Jurkat, Clone E6-1 (cell line): ENCODE data around the gene LYRM9.
"Not testable (repeated sequence)": the region's sequence is repeated elsewhere in the genome, so short reads cannot be mapped to it uniquely, and the experiment has no call there.

Experiments used
- DNase-seq: peaks from one replicate; pipeline ENCODE4 v3.0.0-alpha.2; 2011; ENCODE audit warnings: low read depth, low spot score
- H3K4me3 ChIP-seq: 2 replicates; pipeline ENCODE4 v1.5.1; 2011; ENCODE audit warnings: mild to moderate bottlenecking, low read length, control low read depth, moderate library complexity

LYRM9 gene

DNA sequence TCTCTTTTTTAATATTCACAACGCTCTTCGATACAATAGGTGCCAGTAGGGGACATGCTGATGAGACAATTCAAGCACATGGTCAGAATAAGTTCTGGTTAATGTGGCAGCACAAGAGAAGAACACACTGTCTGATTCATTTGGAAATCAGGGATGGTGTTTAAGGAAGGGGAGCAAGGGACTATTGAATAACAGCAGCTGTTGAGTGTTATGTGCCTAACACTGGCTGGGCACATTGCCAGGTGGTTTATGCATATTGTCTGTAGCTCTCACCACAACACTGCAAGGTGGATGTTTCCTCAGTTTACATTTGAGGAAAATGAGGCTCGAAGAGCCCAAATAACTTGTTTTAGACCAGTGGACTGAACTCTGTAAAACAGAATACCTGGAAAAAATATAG is 44.2 kb downstream of the LYRM9 start:
- no peak overlapping the region for H3K4me3 ChIP-seq
- peak; percentile 45 for DNase-seq

DNA sequence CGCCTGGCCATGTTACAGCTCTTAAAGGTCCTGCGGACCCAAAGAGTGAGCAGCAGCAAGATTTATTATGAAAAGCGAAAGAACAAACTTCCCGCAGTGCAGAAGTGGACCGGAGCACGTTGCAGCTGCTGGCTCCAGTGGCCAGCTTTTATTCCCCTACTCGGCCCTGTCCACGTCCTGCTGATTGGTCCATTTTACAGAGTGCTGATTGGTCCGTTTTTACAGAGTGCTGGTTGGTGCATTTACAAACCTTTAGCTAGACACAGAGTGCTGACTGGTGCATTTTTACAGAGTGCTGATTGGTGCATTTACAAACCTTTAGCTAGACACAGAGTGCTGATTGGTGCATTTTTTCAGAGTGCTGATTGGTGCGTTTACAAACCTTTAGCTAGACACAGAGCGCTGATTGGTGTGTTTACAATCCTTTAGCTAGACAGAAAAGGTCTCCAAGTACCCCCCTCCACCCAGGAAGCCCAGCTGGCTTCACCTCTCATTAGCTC is 46.3 kb downstream of the LYRM9 start:
- DNase-seq, result not testable (repeated sequence)
- peak overlapping the region; percentile 1; the same call in 1 of the 2 replicates for H3K4me3 ChIP-seq

DNA sequence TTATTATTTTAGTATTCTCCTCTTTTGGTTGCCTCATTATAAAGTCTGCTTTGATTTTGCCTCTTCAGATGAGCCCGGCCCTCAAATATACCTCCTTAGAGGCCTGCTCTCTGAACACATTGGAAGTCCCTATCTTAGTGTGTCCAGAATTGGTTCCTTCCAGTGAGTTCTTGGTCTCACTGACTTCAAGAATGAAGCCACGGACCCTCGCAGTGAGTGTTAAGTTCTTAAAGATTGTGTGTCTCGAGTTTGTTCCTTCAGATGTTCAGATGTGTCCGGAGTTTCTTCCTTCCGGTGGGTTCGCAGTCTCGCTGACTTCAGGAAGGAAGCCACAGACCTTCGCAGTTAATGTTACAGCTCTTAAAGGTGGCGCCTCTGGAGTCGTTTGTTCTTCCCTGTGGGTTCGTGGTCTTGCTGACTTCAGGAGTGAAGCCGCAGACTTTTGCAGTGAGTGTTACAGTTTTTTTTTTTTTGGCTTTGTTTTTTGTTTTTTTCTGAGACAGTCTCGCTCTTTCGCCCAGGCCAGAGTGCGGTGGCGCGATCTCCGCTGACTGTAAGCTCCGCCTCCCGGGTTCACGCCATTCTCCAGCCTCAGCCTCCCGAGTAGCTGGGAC is 47.0 kb downstream of the LYRM9 start:
- H3K4me3 ChIP-seq, result peak overlapping the region; percentile 1
- peak; percentile 94 for DNase-seq

DNA sequence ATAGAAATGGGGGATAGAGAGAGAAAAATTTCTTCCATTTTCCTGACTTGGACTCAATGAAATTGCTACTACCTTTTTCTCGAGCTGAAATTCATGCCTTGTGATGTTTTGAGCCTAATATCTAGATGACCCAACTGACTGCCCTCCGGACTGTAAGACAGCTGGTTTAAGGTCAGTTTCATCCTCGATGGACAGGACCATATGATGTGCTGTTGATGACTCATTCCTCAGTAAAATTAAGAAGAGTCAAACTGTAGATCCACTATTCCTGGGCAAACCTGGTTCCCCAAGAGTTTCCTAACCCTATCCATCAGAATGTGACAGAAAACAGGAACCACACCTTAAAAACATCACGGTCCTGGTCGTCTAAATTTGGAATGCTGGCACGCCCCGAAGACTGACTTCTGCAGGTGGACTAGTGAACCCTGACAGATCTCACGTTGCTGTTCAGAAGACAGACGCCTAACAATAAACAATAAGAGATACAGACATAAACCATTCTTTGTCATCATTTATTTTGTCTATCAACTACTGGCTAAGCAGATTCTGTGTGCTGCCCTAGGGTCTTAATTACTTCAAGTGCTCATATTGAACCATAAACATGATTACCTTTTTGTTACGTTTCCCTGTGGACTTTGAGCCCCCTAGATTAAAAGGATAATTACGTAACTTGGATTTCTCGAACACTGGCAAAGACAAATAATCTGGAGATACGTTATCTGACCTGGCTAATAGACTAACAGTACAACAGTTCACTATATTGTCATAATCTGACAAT is 47.7 kb downstream of the LYRM9 start:
- no peak overlapping the region for H3K4me3 ChIP-seq
- no peak for DNase-seq

GRCh38 chr17:27840688-27841087 is 52.5 kb downstream of the LYRM9 start:
- no peak overlapping the region for H3K4me3 ChIP-seq
- no peak for DNase-seq

DNA sequence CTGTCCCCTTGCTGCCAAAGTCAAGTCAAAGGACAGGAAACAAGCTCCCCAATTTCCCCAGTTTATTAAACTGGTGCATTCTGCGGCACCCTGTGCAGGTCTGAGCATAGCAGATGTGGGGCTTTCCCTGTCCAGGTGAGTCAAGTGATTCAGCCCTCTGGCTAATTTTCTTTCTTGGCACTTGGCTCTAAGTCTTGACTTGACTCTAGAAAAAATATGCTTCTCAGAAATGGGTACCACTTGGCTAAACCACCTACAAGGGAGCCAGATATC is 52.8 kb downstream of the LYRM9 start:
- DNase-seq, H3K4me3 ChIP-seq: not testable (repeated sequence)

- DNase-seq, result not testable (repeated sequence)
Measured at GRCh38 chr17:27839571-27840405, 53.4 kb downstream of the LYRM9 start.

GRCh38 chr17:27838607-27839006 is 54.6 kb downstream of the LYRM9 start:
- not testable (repeated sequence) for DNase-seq, H3K4me3 ChIP-seq

More at GRCh38 chr17:27839571-27840405, 53.4 kb downstream of the LYRM9 start:
- not testable (repeated sequence) for H3K4me3 ChIP-seq

DNA sequence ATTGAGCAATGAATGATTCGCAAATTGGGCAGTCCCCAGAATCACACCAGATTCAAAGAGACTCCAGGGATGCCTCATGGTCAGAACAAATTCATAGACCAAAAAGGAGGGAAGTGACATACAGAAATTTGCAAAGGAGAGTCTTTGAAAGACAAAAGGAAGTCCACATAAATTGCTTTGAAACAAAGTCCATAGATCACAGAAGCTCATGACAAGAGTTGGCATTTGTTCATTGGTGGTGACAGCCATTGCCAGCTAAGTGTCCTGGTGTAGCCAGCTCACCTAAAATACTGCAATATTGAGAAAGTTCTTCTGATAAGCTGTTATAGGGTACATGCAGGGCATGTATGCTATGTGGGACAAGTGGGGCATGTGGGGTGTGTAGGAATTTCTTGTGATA is 55.4 kb downstream of the LYRM9 start:
- DNase-seq, H3K4me3 ChIP-seq: not testable (repeated sequence)

GRCh38 chr17:27836651-27837050 is 56.5 kb downstream of the LYRM9 start:
- no peak overlapping the region for H3K4me3 ChIP-seq
- no peak for DNase-seq

DNA sequence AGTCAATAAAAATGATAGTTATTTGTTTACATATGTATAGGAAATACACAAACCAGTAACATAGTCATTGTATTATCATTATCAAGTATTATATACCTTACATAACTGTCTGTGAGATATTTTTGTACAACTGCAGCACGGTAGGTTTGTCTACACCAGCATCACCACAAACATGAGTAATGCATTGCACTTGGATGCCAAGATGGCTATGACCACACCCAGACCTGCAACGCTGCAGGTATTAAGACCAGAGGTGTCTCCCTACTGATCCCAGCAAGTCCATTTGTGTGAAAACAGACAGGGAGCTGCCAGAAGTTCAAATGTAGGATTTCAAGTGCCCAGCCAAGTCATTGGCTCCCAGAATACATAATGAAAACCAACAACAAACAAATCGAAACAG is 58.6 kb downstream of the LYRM9 start:
- DNase-seq, result no peak
- H3K4me3 ChIP-seq, result no peak overlapping the region

DNA sequence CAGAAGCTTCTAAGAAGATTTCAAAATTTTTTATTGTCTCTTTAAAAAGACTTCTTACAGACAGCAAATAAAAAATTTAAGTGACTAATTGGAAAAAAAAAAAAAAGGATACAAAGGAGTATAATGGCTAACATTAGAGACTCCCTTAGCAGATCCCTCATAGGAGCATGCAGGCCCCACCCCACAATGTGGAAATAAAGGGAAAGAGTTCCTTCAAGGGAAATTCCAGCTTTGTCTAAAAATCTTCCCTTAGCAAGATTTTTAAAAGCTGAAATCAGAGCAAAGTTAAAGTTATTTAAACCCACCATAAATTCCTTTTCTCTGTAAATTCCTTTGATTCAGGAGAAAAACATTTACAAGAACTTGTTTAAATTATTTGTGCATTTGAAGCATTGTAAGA is 60.3 kb downstream of the LYRM9 start:
- no peak for DNase-seq
- H3K4me3 ChIP-seq, result no peak overlapping the region

GRCh38 chr17:27829888-27830287 is 63.3 kb downstream of the LYRM9 start:
- not testable (repeated sequence) for DNase-seq, H3K4me3 ChIP-seq

DNA sequence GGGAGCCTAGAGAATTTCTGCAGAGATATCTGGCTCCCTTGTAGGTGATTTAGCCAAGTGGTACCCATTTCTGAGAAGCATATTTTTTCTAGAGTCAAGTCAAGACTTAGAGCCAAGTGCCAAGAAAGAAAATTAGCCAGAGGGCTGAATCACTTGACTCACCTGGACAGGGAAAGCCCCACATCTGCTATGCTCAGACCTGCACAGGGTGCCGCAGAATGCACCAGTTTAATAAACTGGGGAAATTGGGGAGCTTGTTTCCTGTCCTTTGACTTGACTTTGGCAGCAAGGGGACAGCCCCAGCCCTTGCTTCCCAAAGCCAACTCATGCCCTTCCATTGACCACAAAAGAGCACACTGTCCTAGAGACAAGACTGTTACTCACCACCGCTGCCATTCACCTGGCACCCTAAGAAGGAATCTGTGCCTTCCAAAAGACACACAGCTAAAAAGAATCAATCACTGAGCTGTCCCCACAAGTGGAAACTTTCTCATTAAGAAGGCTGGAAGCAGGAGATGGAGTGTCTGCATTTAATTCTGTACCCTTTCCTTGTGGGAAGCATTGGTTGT is 63.9 kb downstream of the LYRM9 start:
- H3K4me3 ChIP-seq, DNase-seq: not testable (repeated sequence)
